MG63 (cell line): Measurements from ENCODE around the gene OPN1MW. TPM values are rescaled to one million over a fixed set of nuclear protein-coding genes. Genes with fewer than 3 reads are reported as not detected.
"Not testable (repeated sequence)": the region's sequence is repeated elsewhere in the genome, so short reads cannot be mapped to it uniquely, and the experiment has no call there.

ENCODE experiments used
- DNase-seq: peaks from one replicate; pipeline ENCODE4 v3.0.0-alpha.2; 2020
- H3K27me3 ChIP-seq: fragments of 250-450 bp; sonication (Bioruptor Pico); 2 replicates; pipeline ENCODE4 v1.5.1; 2020; ENCODE audit warnings: mild to moderate bottlenecking, moderate library complexity
- H3K36me3 ChIP-seq: fragments of 250-450 bp; sonication (Bioruptor Pico); 2 replicates; pipeline ENCODE4 v1.5.1; 2020; ENCODE audit warnings: mild to moderate bottlenecking, moderate library complexity
- H3K4me3 ChIP-seq: fragments of 250-450 bp; sonication (Bioruptor Pico); 2 replicates; pipeline ENCODE4 v1.5.1; 2020; ENCODE audit warnings: mild to moderate bottlenecking, moderate library complexity
- H3K9me3 ChIP-seq: fragments of 250-450 bp; sonication (Bioruptor Pico); 2 replicates; pipeline ENCODE4 v1.5.1; 2020; ENCODE audit warnings: mild to moderate bottlenecking, moderate library complexity
- total RNA-seq: library from RNA; depleted of rRNA; stranded (reverse); fragments of >200 nt; shearing (Covaris generic); gene quantifications from 2 replicates; pipeline ENCODE4 v1.2.3, GENCODE V29; 2014; ENCODE audit warnings: low replicate concordance; rRNA removed

The OPN1MW gene
- total RNA-seq, 1 experiment from 2014 or later = not detected

DNA sequence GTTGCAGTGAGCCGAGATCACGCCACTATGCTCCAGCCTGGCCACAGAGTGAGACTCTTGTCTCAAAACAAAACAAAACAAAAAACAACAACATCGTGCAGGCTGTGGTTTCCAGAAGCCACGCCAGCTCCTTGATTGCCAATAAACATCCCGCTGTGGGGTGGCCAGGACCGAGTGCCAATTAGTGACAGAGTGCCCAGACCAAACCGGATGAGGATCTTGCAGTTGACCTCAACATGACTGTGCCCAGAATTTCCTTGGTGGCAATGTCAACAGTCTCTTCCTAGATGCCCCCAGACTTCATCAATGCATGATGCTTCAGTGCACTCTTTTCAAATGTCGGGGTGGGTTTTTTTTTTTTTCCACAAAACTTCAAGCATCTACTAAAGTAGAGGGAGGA is 1.4 kb downstream of the OPN1MW start:
- DNase-seq, H3K4me3 ChIP-seq, H3K36me3 ChIP-seq, H3K9me3 ChIP-seq, H3K27me3 ChIP-seq: not testable (repeated sequence)

- H3K4me3 ChIP-seq, DNase-seq, H3K27me3 ChIP-seq, H3K36me3 ChIP-seq, H3K9me3 ChIP-seq: not testable (repeated sequence)
Measured at GRCh38 chrX:154192846-154193245, 10.4 kb downstream of the OPN1MW start.

DNA sequence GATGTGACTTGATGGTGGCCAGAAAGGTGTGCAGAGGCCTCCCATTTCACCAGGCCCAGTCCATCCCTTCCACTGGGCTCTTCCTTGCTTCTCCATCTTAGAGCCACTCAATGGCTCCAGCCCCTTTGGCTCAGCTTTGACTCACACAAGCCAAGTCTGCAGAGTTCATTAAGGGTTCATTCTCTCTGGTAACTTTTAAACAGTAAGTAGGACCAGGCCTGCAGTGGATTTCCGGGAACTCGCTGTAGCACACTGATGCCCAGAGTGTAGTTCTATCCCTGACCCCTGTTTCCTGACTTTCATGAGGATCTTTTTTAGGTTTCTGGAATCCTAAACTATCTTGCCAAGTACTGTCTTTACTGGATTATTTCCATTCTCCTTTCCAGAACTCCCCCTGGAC is 11.9 kb downstream of the OPN1MW start:
- DNase-seq, H3K4me3 ChIP-seq, H3K27me3 ChIP-seq, H3K36me3 ChIP-seq, H3K9me3 ChIP-seq: not testable (repeated sequence)

- DNase-seq, H3K36me3 ChIP-seq, H3K27me3 ChIP-seq, H3K9me3 ChIP-seq, H3K4me3 ChIP-seq: not testable (repeated sequence)
Measured at GRCh38 chrX:154196466-154196865, 14.1 kb downstream of the OPN1MW start.

DNA sequence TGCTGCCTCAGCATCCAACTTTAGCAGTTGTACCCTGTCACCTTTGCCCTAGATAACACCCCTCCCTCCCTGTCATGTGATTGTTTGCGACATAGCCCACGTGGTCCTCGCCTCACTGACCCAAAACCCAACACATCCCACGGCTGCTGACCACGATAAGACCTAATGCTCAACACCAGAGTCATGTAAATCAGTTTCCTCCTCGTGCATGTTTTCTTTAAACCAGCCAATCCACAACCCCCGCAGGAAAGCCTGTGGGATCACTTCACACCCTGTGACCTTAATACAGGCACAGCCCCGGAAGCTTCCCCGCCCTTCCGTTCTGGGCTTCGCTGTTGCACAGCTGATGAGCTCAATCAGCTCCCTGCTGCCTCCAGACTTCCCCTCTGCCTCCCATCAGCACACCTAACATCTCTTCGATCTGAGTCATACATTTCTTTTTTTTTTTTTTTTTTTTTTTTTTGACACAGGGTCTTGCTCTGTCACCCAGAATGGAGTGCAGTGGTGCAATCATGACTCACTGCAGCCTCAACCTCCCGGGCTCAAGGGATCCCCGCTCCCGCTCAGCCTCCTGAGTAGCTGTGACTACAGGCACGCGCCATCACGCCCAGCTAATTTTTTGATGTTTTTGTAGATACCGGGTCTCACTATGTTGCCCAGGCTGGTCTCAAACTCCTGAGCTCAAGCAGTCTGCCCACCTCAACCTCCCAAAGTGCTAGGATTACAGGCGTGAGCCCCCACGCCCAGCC is 27.4 kb downstream of the OPN1MW start:
- not testable (repeated sequence) for H3K4me3 ChIP-seq

GRCh38 chrX:154211057-154211456 is 28.7 kb downstream of the OPN1MW start:
- H3K27me3 ChIP-seq, H3K9me3 ChIP-seq, H3K36me3 ChIP-seq, DNase-seq, H3K4me3 ChIP-seq: not testable (repeated sequence)

More for the DNA sequence above, 27.4 kb downstream of the OPN1MW start:
- H3K27me3 ChIP-seq, H3K36me3 ChIP-seq, DNase-seq, H3K9me3 ChIP-seq: not testable (repeated sequence)

- not testable (repeated sequence) for H3K9me3 ChIP-seq, H3K4me3 ChIP-seq, H3K36me3 ChIP-seq, DNase-seq, H3K27me3 ChIP-seq
Measured at GRCh38 chrX:154211499-154211898, 29.1 kb downstream of the OPN1MW start.

DNA sequence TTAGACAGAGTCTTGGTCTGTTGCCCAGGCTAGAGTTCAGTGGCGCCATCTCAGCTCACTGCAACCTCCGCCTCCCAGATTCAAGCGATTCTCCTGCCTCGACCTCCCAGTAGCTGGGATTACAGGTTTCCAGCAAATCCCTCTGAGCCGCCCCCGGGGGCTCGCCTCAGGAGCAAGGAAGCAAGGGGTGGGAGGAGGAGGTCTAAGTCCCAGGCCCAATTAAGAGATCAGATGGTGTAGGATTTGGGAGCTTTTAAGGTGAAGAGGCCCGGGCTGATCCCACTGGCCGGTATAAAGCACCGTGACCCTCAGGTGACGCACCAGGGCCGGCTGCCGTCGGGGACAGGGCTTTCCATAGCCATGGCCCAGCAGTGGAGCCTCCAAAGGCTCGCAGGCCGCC is 37.1 kb downstream of the OPN1MW start, which contains the start of gene OPN1MW2:
OPN1MW2 (plus strand) TSS at position 301 of the 400 bp plus-strand sequence; CDS start at position 361, 60 bp downstream.
- H3K9me3 ChIP-seq, H3K27me3 ChIP-seq, DNase-seq, H3K36me3 ChIP-seq, H3K4me3 ChIP-seq: not testable (repeated sequence)

- H3K36me3 ChIP-seq, DNase-seq, H3K27me3 ChIP-seq, H3K9me3 ChIP-seq, H3K4me3 ChIP-seq: not testable (repeated sequence)
Measured at GRCh38 chrX:154225292-154225691, 42.9 kb downstream of the OPN1MW start.

- H3K4me3 ChIP-seq, H3K27me3 ChIP-seq, DNase-seq, H3K36me3 ChIP-seq, H3K9me3 ChIP-seq: not testable (repeated sequence)
Measured at GRCh38 chrX:154226706-154227105, 44.3 kb downstream of the OPN1MW start.

GRCh38 chrX:154231443-154231842 is 49.0 kb downstream of the OPN1MW start:
- not testable (repeated sequence) for H3K4me3 ChIP-seq, H3K36me3 ChIP-seq, H3K9me3 ChIP-seq, H3K27me3 ChIP-seq, DNase-seq

DNA sequence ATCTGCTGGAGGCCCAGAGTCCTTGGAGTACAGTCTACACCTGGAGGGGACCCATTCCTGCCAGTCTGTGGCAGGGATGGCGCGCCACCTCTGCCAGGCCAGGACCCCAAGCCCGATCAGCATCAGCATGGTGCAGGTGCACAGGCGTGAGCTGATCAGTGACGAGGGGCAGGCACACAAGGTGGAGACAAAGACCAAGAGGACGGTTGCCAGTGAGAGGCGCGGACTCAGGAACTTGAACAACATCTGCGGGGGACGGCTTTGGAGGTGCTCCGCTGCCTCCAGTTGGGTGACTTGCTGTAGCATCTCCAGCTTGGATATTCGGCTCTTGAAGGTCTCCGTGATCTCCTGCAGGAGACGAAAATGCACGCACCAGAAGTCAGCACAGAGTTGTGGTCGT is 51.2 kb downstream of the OPN1MW start:
- not testable (repeated sequence) for H3K36me3 ChIP-seq, H3K9me3 ChIP-seq, DNase-seq, H3K4me3 ChIP-seq, H3K27me3 ChIP-seq

- not testable (repeated sequence) for H3K9me3 ChIP-seq, H3K4me3 ChIP-seq, H3K36me3 ChIP-seq, DNase-seq, H3K27me3 ChIP-seq
Measured at GRCh38 chrX:154238939-154239559, 56.7 kb downstream of the OPN1MW start.

DNA sequence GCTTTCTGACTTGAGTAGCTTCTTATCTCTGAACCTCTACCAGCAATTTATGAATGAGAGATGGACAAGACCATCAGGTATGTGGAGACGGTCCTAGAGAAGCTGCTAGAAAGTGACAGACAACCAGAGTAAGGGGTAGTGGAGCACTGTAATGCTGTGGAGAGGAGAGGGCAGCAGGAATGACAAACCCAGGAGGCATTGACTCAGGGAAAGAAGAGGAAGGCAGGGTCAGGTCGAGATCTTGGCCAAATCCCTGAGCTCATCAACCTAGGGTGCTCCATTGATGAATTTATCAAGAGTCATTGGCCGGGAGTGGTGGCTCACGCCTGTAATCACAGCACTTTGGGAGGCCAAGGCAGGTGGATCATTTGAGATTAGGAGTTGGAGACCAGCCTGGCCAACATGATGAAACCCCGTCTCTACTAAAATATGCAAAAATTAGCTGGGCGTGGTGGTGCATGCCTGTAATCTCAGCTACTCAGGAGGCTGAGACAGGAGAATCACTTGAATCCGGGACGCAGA is 57.6 kb downstream of the OPN1MW start:
- H3K9me3 ChIP-seq, H3K4me3 ChIP-seq, H3K36me3 ChIP-seq, H3K27me3 ChIP-seq, DNase-seq: not testable (repeated sequence)

Other genes starting within 250 kb of the OPN1MW start
- 205 and 325 TPM in 2 replicates for gene NAA10, start 247.6 kb upstream of the OPN1MW start, total RNA-seq
- gene RENBP, start 238.0 kb upstream of the OPN1MW start, total RNA-seq = not detected in 2 replicates
- gene HCFC1, start 210.8 kb upstream of the OPN1MW start, total RNA-seq = 7.8 and 12.8 TPM in 2 replicates
- gene TMEM187, start 209.8 kb upstream of the OPN1MW start, total RNA-seq = 1.0 and 4.6 TPM in 2 replicates
- 208 and 270 TPM in 2 replicates for gene IRAK1, start 162.7 kb upstream of the OPN1MW start, total RNA-seq
- 37.3 and 47.0 TPM in 2 replicates for gene MECP2, start 84.9 kb upstream of the OPN1MW start, total RNA-seq
- gene OPN1LW, start 38.4 kb upstream of the OPN1MW start, total RNA-seq = not detected in 2 replicates
- not detected in 2 replicates for gene OPN1MW2, start 37.2 kb downstream of the OPN1MW start, total RNA-seq
- not detected in 2 replicates for gene OPN1MW3, start 75.0 kb downstream of the OPN1MW start, total RNA-seq
- gene TEX28, start 112.5 kb downstream of the OPN1MW start, total RNA-seq = not detected in 2 replicates
- not detected in 2 replicates for gene TKTL1, start 113.2 kb downstream of the OPN1MW start, total RNA-seq
- gene FLNA, start 192.0 kb downstream of the OPN1MW start, total RNA-seq = 1,037 and 1,563 TPM in 2 replicates
- gene EMD, start 196.7 kb downstream of the OPN1MW start, total RNA-seq = 48.7 and 62.4 TPM in 2 replicates
- gene RPL10, start 215.8 kb downstream of the OPN1MW start, total RNA-seq = 2,393 and 3,736 TPM in 2 replicates
- gene DNASE1L1, start 226.7 kb downstream of the OPN1MW start, total RNA-seq = 20.0 and 21.9 TPM in 2 replicates
- 15.1 and 16.2 TPM in 2 replicates for gene TAFAZZIN, start 228.9 kb downstream of the OPN1MW start, total RNA-seq
- gene ATP6AP1, start 246.1 kb downstream of the OPN1MW start, total RNA-seq = 53.2 and 62.2 TPM in 2 replicates